Measurements from ENCODE around the gene ARHGEF11. TPM values are rescaled to one million over a fixed set of nuclear protein-coding genes. Genes with fewer than 3 reads are reported as not detected.

Gene ARHGEF11
- total RNA-seq, 1 experiment from 2014 or later: 0.11 TPM

DNA sequence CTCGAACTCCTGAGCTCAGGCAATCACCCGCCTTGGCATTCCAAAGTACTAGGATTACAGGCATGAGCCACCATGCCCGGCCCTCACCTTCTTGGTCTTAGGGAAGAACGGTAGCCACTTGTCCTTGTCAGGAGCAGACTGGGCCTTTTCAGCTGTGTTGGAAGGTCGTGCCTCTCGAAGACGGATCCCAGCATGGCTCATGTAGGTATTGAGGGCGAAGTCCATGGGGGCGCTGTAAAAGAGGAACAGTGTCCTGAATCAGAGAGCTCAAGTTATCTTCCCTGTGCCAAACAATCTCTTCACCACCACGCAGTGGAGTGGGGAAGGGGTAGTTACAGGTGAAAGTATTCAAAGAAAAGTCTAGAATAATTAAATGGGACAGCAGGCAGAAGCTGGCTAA is 89.2 kb downstream of the ARHGEF11 start:
- H3K9ac ChIP-seq (ENCODE audit: low read length): no peak overlapping the region
- H3K36me3 ChIP-seq (ENCODE audit: insufficient read depth, low read length): no peaks in the 10 kb centered on the region
- H3K27me3 ChIP-seq (ENCODE audit: low read length): no peaks in the 10 kb centered on the region
- peaks cover 5% of the 10 kb centered on the region for H3K4me1 ChIP-seq (ENCODE audit: low read length)
- H3K9me2 ChIP-seq (replicated peaks; ENCODE audit: insufficient read depth, low read length): no peaks in the 10 kb centered on the region
- H3K4me3 ChIP-seq (ENCODE audit: low read length): no peak overlapping the region
- no peaks in the 10 kb centered on the region for H3K9me3 ChIP-seq (ENCODE audit: low read length)
- H3K4me2 ChIP-seq (ENCODE audit: low read depth, low read length, poor library complexity, severe bottlenecking): no peak overlapping the region
- H4K20me1 ChIP-seq (ENCODE audit: insufficient read depth, low read depth, low read length): no peaks in the 10 kb centered on the region
- H3K27ac ChIP-seq (ENCODE audit: low read length): no peak overlapping the region
- no peak for DNase-seq
- no peak overlapping the region for H2AFZ ChIP-seq (ENCODE audit: low read length)
- no peaks in the 10 kb centered on the region for H3K79me2 ChIP-seq (ENCODE audit: low read length)

DNA sequence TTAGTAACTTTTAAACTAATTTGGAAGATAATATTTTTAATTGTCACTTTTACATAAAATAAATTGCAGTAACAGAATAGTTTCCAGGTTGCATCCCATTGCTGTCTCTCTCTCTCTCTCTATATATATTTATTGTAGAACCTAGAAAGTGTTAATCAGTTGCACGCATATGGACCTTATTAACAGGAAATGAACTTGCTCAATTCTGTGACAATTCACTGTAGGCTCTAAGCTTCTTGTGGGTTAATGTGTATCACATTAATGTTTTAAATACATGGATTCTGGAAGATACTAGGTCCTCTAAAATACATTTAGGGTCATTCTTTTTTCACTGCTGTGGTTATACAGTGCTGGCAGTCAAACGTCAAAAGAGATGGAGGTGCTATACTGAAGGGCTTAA is 92.0 kb downstream of the ARHGEF11 start:
- no peak overlapping the region for H3K9ac ChIP-seq (ENCODE audit: low read length)
- no peaks in the 10 kb centered on the region for H3K9me3 ChIP-seq (ENCODE audit: low read length)
- H2AFZ ChIP-seq (ENCODE audit: low read length): no peak overlapping the region
- no peaks in the 10 kb centered on the region for H3K9me2 ChIP-seq (replicated peaks; ENCODE audit: insufficient read depth, low read length)
- H3K27me3 ChIP-seq (ENCODE audit: low read length): no peaks in the 10 kb centered on the region
- no peaks in the 10 kb centered on the region for H4K20me1 ChIP-seq (ENCODE audit: insufficient read depth, low read depth, low read length)
- DNase-seq: no peak
- no peak overlapping the region for H3K4me2 ChIP-seq (ENCODE audit: low read depth, low read length, poor library complexity, severe bottlenecking)
- H3K27ac ChIP-seq (ENCODE audit: low read length): no peak overlapping the region
- H3K4me3 ChIP-seq (ENCODE audit: low read length): no peak overlapping the region
- H3K4me1 ChIP-seq (ENCODE audit: low read length): no peaks in the 10 kb centered on the region
- no peaks in the 10 kb centered on the region for H3K79me2 ChIP-seq (ENCODE audit: low read length)
- H3K36me3 ChIP-seq (ENCODE audit: insufficient read depth, low read length): no peaks in the 10 kb centered on the region

DNA sequence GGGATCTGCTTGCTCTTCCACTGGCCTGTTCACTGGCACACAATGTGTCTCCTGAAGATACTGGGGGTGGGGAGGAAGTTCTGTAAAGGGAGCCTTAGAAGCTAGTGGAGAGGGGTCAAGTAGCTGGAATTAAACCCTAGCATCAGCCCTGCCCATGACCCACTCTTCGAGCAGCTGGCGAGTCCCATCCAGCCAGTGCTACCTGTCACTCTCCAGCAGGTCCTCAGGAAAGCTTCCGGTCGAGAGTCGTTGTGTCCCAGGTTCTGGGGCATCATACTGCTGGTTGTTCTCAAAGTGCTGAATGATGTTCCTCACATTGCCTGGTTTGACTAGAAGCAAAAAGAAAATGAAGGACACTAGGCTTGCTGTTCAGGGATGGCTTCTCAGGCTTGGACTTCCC is 94.2 kb downstream of the ARHGEF11 start:
- Histone ChIP-seq H3K79me2 (ENCODE audit: low read length) (no peaks in the 10 kb centered on the region), H3K9me2 (replicated peaks; ENCODE audit: insufficient read depth, low read length) (no peaks in the 10 kb centered on the region), H2AFZ (ENCODE audit: low read length) (no peak overlapping the region), H3K4me2 (ENCODE audit: low read depth, low read length, poor library complexity, severe bottlenecking) (no peak overlapping the region), H3K9me3 (ENCODE audit: low read length) (no peaks in the 10 kb centered on the region), H3K27me3 (ENCODE audit: low read length) (no peaks in the 10 kb centered on the region), H4K20me1 (ENCODE audit: insufficient read depth, low read depth, low read length) (no peaks in the 10 kb centered on the region), H3K4me3 (ENCODE audit: low read length) (no peak overlapping the region), H3K4me1 (ENCODE audit: low read length) (no peaks in the 10 kb centered on the region), H3K9ac (ENCODE audit: low read length) (no peak overlapping the region), H3K27ac (ENCODE audit: low read length) (no peak overlapping the region), H3K36me3 (ENCODE audit: insufficient read depth, low read length) (no peaks in the 10 kb centered on the region)
- no peak for DNase-seq

DNA sequence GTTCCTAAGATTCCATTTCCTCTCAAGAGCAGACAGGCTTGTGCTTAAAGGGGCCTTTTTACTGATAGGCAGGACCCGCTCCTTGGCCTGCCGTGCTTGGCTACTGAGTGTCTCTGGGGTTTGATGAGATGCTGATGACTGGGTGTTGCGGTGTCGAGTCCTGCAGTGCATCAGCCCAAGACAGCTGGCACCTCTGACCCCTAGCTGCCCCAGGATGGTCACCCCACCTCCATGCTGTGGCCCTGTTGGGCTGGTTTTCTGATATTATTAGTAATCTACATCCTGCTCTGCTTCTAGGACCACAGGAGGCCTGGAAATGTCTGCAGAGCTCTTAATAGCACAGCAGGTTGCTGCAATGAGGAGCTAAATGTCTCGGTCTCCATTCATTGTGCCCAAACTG is 96.4 kb downstream of the ARHGEF11 start:
- H3K9me2 ChIP-seq (replicated peaks; ENCODE audit: insufficient read depth, low read length): no peaks in the 10 kb centered on the region
- H3K36me3 ChIP-seq (ENCODE audit: insufficient read depth, low read length): no peaks in the 10 kb centered on the region
- H3K9me3 ChIP-seq (ENCODE audit: low read length): no peaks in the 10 kb centered on the region
- H3K4me1 ChIP-seq (ENCODE audit: low read length): no peaks in the 10 kb centered on the region
- no peak overlapping the region for H2AFZ ChIP-seq (ENCODE audit: low read length)
- no peaks in the 10 kb centered on the region for H3K79me2 ChIP-seq (ENCODE audit: low read length)
- no peak overlapping the region for H3K9ac ChIP-seq (ENCODE audit: low read length)
- no peaks in the 10 kb centered on the region for H4K20me1 ChIP-seq (ENCODE audit: insufficient read depth, low read depth, low read length)
- H3K4me2 ChIP-seq (ENCODE audit: low read depth, low read length, poor library complexity, severe bottlenecking): no peak overlapping the region
- no peaks in the 10 kb centered on the region for H3K27me3 ChIP-seq (ENCODE audit: low read length)
- no peak for DNase-seq
- no peak overlapping the region for H3K27ac ChIP-seq (ENCODE audit: low read length)
- no peak overlapping the region for H3K4me3 ChIP-seq (ENCODE audit: low read length)

DNA sequence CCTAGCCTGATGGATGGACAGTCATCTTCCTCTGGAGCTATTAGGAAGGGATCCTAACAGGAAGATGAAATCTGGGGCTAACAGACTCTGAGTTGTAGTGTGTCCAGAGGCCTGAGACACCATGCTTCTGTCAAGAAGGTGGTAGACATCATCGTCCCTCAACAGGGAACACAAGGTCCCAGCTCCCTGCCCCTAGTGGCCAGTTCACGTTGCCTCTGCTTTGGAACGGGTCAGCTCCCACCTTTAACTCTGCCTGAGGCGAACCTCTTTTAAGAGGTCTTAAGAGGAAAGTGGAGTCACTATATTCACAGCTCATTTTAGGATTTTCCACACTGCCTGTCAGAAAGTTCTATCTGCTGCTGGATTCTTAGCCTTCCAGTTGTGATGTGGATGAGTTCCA is 96.8 kb downstream of the ARHGEF11 start:
- no peaks in the 10 kb centered on the region for H4K20me1 ChIP-seq (ENCODE audit: insufficient read depth, low read depth, low read length)
- no peak for DNase-seq
- H3K4me3 ChIP-seq (ENCODE audit: low read length): no peak overlapping the region
- no peak overlapping the region for H3K27ac ChIP-seq (ENCODE audit: low read length)
- no peak overlapping the region for H3K9ac ChIP-seq (ENCODE audit: low read length)
- no peaks in the 10 kb centered on the region for H3K27me3 ChIP-seq (ENCODE audit: low read length)
- H3K79me2 ChIP-seq (ENCODE audit: low read length): no peaks in the 10 kb centered on the region
- H3K4me2 ChIP-seq (ENCODE audit: low read depth, low read length, poor library complexity, severe bottlenecking): no peak overlapping the region
- no peaks in the 10 kb centered on the region for H3K36me3 ChIP-seq (ENCODE audit: insufficient read depth, low read length)
- no peaks in the 10 kb centered on the region for H3K4me1 ChIP-seq (ENCODE audit: low read length)
- H3K9me3 ChIP-seq (ENCODE audit: low read length): no peaks in the 10 kb centered on the region
- no peak overlapping the region for H2AFZ ChIP-seq (ENCODE audit: low read length)
- H3K9me2 ChIP-seq (replicated peaks; ENCODE audit: insufficient read depth, low read length): no peaks in the 10 kb centered on the region

DNA sequence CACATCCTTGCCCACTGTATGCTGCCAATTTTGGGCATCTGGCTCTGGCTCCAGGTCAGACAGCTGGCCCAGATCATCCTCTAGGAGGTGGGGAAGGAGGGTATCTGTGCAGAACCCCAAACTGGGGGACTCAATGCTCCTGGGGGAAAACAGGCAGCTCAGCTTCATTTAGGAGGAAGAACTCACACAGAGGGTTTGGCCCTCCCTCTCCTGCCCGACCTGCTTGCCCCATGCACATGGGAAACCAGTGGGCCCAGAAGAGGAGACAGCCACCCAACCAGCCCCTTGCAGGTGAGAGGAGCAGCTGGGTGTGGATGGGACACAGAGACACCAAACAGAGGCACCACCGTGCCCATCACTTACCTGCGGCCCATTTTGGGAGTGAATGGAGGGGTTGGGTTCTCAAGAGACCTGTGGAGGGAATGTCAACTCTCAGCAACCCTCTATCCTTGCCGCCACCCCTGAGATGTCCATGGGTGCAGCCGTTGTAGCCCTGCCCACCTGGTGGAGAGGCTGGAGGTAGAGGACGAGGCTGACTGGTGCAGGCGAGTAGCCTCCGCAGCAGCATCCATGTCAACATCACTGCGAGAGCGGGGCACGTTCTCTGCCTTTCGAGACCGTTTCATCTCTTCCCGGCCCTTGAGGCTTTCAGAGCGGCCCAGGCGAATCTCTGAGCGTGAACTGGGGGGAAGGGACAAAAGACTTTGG is 97.6 kb downstream of the ARHGEF11 start:
- Histone ChIP-seq H3K4me1 (ENCODE audit: low read length) (no peaks in the 10 kb centered on the region), H3K9me2 (replicated peaks; ENCODE audit: insufficient read depth, low read length) (no peaks in the 10 kb centered on the region), H4K20me1 (ENCODE audit: insufficient read depth, low read depth, low read length) (no peaks in the 10 kb centered on the region)

DNA sequence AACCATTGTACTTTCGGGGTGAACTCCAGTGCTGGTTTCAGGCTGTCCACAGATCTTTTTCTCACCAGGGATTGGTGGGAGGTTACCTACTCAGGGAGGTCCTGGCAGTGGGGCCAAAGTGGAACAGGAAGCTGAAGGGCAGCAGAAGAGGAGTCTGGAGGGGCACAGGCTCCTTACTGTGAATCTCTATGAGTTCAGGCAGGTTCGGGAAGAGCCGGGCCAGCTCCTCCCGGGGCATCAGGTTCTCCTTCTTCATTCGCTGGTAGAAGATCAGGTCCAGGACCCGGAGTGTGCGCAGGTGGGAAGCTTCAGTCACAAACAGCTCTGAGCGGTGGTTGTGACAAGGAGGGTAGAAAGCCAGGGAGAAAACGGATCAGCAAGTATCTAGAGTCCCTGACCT is 98.4 kb downstream of the ARHGEF11 start:
- H3K27ac ChIP-seq (ENCODE audit: low read length): no peak overlapping the region

More for the DNA sequence above, 97.6 kb downstream of the ARHGEF11 start:
- H3K36me3 ChIP-seq (ENCODE audit: insufficient read depth, low read length): no peaks in the 10 kb centered on the region
- no peaks in the 10 kb centered on the region for H3K27me3 ChIP-seq (ENCODE audit: low read length)
- H3K79me2 ChIP-seq (ENCODE audit: low read length): no peaks in the 10 kb centered on the region
- no peak for DNase-seq
- no peak overlapping the region for H2AFZ ChIP-seq (ENCODE audit: low read length)
- H3K4me3 ChIP-seq (ENCODE audit: low read length): no peak overlapping the region
- H3K9ac ChIP-seq (ENCODE audit: low read length): no peak overlapping the region
- H3K9me3 ChIP-seq (ENCODE audit: low read length): no peaks in the 10 kb centered on the region
- no peak overlapping the region for H3K4me2 ChIP-seq (ENCODE audit: low read depth, low read length, poor library complexity, severe bottlenecking)
- H3K27ac ChIP-seq (ENCODE audit: low read length): no peak overlapping the region

DNA sequence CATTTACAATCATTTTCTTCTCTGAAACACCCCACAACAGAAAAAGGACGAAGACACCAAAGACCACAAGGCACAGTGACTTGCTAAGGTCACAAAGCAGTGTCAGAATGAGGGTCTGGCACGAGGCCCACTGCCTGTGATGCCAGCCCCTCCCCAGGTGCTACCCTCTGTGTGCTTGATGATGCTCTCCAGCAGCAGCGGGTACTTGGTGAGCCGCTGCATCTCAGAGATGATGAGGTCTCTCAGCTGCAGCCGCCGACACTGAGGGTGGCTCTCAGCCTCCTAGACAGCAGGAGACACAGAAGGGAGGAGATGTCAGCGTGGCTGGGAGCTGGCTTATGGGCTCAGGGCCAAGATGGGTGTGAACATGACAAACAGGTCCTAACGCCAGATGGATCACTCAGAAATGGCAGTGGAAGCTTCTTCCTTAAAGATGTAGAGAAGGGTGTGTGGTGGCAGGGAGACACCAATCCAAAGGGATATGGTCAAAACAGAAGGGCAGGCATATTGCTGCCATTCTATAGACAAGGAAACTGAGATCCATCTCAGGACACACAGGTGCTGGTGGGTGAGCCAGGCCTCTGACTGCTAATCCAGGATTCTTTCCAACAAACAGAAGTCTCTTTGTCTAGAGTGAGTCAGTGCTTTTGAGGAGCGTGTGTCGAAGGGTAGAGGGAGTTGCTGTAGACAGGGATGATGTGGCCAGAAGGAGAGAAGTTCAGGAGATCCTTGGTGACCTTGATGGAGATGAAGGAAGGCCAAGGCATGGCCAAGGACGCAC is 99.5 kb downstream of the ARHGEF11 start:
- Histone ChIP-seq H2AFZ (ENCODE audit: low read length) (no peak overlapping the region), H4K20me1 (ENCODE audit: insufficient read depth, low read depth, low read length) (no peaks in the 10 kb centered on the region), H3K4me1 (ENCODE audit: low read length) (no peaks in the 10 kb centered on the region), H3K27me3 (ENCODE audit: low read length) (no peaks in the 10 kb centered on the region), H3K79me2 (ENCODE audit: low read length) (no peaks in the 10 kb centered on the region), H3K9me2 (replicated peaks; ENCODE audit: insufficient read depth, low read length) (no peaks in the 10 kb centered on the region), H3K36me3 (ENCODE audit: insufficient read depth, low read length) (no peaks in the 10 kb centered on the region), H3K9ac (ENCODE audit: low read length) (no peak overlapping the region), H3K4me3 (ENCODE audit: low read length) (no peak overlapping the region), H3K9me3 (ENCODE audit: low read length) (no peaks in the 10 kb centered on the region), H3K27ac (ENCODE audit: low read length) (no peak overlapping the region), H3K4me2 (ENCODE audit: low read depth, low read length, poor library complexity, severe bottlenecking) (no peak overlapping the region)
- DNase-seq: no peak

More for the DNA sequence above, 98.4 kb downstream of the ARHGEF11 start:
- Histone ChIP-seq H3K9ac (ENCODE audit: low read length) (no peak overlapping the region), H3K4me2 (ENCODE audit: low read depth, low read length, poor library complexity, severe bottlenecking) (no peak overlapping the region), H3K9me3 (ENCODE audit: low read length) (no peaks in the 10 kb centered on the region), H3K9me2 (replicated peaks; ENCODE audit: insufficient read depth, low read length) (no peaks in the 10 kb centered on the region), H3K27me3 (ENCODE audit: low read length) (no peaks in the 10 kb centered on the region), H3K4me3 (ENCODE audit: low read length) (no peak overlapping the region), H2AFZ (ENCODE audit: low read length) (no peak overlapping the region), H3K4me1 (ENCODE audit: low read length) (no peaks in the 10 kb centered on the region), H4K20me1 (ENCODE audit: insufficient read depth, low read depth, low read length) (no peaks in the 10 kb centered on the region), H3K79me2 (ENCODE audit: low read length) (no peaks in the 10 kb centered on the region), H3K36me3 (ENCODE audit: insufficient read depth, low read length) (no peaks in the 10 kb centered on the region)
- no peak for DNase-seq

Data from Karpas-422 (cell line).